CD4-positive, alpha-beta T cell treated with Interleukin-4 for 1 hour (primary cell): ENCODE measurements around the gene CEMIP2.
"Not testable (repeated sequence)": the region's sequence is repeated elsewhere in the genome, so short reads cannot be mapped to it uniquely, and the experiment has no call there.

Source experiments
- DNase-seq, 2 donors: peaks; one replicate each; pipeline ENCODE4 v3.0.0-alpha.2; 2020 to 2022

CEMIP2 gene

GRCh38 chr9:71675105-71675856, 93.0 kb downstream of the CEMIP2 start:
- DNase-seq: no peak

- DNase-seq: no peak
These were observed 95.7 kb downstream of the CEMIP2 start for GRCh38 chr9:71672573-71672972.

DNA sequence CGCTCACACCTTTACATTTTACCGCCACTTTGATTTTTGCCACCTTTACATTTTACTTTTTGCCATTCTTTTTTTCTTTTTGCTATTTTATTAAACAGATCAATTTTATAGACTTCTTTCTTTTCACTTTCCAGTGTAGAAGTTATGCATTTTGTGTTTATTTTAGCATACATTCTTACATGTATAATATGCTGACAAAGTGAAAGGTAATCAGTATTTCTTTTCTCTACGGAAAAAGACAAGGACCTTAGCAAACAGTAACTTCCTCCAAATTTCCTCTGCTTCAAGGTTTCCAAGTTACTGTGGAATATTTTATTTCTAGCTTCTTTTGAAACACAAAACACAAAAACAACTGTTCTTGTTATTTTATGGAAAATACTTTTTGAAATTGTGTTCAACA, 97.0 kb downstream of the CEMIP2 start:
- no peak for DNase-seq

DNA sequence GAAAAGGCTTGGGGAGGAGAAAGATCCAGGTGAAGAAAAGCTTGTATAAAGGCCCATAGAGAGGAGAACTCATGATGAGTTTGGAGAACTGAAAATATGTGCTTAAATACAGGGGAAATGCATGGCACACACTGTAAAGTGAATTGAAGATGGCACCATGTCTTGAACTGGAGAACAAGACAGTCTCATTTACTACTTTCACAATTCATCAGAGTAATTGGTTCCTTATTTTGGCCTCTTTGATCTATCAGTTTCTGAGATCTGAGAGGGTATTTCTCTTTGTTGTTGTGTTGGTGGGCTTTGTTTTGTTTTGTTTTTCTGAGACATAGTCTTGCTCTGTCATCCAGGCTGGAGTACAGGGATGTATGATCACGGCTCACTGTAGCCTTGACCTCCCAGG, 98.2 kb downstream of the CEMIP2 start:
- no peak for DNase-seq

GRCh38 chr9:71669284-71669995, 98.9 kb downstream of the CEMIP2 start:
- no peak for DNase-seq

- DNase-seq: no peak
These were observed 99.6 kb downstream of the CEMIP2 start for GRCh38 chr9:71668717-71669116.

DNA sequence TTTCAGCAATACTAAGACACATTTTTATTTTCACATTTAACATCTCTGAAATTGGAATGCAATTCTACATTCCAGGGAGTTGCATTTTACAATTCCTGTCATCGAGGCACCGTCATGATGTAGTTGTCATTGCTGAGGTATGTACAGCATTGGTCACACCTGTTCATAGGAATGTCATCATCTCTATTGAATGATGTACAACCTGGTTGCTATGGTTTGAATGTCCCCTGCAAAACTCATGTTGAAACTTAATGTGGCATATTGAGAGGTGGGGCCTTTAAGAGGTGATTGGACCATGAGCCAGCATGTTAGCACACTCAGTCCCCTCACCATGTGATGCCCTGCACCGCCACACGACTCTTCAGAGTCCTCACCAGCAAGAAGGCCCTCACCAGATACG, 103.1 kb downstream of the CEMIP2 start:
- no peak for DNase-seq

DNA sequence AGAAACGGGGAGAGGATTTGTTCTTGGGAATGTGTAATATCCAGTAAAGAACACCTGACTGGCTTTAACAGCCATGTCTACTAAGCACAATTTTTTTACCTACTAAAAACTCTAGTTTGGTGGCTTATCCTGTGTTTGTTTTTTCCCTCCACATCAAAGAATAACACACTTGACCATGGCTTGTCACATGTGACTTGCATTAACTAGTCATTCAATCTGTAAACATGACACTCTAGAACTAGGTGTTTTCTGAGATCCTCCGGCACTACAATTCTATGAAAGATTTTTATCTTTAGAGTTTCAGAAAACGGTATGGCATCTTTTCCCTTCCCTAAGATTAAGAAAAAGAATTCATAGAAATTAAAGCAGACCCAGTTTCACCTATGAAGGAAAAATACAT, 103.7 kb downstream of the CEMIP2 start:
- DNase-seq: no peak

GRCh38 chr9:71663931-71664459, 104.3 kb downstream of the CEMIP2 start:
- DNase-seq: no peak

GRCh38 chr9:71663216-71663615, 105.1 kb downstream of the CEMIP2 start:
- DNase-seq: no peak

GRCh38 chr9:71662082-71662481, 106.2 kb downstream of the CEMIP2 start:
- DNase-seq: no peak

- not testable (repeated sequence) for DNase-seq
These were observed 111.0 kb downstream of the CEMIP2 start for GRCh38 chr9:71657276-71657675.

DNA sequence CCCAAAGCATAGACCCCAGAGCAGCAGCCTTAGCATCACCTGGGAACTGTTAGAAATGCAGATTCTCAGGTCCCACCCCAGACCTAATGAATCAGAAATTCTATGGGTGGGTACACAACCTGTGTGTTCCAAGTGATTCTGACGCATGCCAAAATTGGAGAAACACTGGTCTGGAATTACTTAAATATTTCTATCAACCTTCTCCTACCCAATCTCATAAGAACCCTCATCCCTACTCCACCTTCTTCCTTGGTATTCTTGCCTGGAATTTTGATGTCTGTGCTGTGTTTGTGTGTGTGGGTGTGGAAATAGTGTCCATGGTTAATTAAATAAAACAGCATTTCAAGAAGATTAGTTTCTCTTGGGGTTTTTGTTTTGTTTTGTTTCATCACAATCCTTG, 111.8 kb downstream of the CEMIP2 start:
- no peak for DNase-seq

- DNase-seq: no peak
These were observed 112.5 kb downstream of the CEMIP2 start for GRCh38 chr9:71655778-71656177.

GRCh38 chr9:71655141-71655540, 113.2 kb downstream of the CEMIP2 start:
- DNase-seq: no peak

- DNase-seq: no peak
These were observed 115.8 kb downstream of the CEMIP2 start for GRCh38 chr9:71652480-71652879.

DNA sequence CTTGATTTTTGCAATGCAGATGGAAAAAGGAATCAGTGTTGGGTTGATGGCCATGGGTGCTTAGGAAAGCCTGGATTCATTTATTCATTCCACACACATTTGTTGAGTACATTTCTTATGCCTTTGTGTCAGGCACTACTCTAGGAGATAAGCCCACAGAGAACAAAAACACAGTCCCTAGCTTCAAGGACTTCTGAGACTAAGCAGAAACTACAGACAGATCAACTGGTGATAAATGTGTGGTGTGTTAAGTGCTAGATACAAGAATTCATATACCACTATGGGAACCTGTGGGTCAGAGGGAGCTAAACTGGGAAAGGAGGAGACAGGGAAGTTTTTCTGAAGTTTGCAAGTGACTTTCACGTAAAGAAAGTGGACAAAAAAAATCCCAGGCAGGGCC, 119.9 kb downstream of the CEMIP2 start:
- DNase-seq: no peak

DNA sequence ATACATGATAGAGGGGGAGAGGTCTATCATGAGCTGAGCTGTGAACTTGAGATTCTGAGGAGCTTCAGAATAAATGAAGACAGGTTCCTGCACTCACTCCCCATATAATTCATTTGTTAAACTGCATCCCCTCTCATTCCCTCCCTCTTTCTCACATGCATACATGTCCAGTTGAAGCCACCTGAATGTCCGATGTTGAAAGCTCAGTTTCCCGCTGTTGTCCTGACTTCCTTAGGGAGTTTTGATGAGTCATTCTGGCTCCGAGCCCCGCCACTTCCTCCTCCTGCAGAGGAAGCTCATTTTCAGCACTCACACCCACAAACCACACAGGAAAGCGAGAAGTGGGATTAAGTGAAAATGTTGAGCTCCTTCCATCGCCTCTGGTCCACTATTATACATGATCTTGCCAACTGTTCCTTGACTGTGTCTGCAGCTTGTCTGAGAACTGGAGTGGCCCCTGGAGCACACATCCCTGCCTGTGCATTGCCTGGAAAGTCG, 121.2 kb downstream of the CEMIP2 start:
- DNase-seq: peak; percentile 31 to 51

DNA sequence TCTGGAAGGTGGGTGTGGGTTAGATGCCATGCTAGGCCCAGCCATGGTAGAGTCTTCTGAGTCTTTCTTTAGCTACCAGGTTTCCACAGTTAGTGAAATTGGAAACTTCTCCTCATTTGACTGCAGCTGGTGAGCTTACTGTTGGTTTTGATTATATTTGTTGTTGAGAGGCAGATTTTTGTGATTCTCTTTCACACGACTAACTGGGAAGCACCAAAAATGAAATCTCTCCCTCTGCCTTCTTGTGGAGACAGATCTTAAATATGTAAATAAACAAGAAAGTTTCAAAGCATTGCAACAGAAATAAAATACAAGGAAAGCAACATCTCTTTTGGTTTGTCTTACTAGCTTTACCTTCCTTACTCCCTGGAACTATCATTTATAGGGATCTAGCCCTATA, 122.2 kb downstream of the CEMIP2 start:
- no peak for DNase-seq

DNA sequence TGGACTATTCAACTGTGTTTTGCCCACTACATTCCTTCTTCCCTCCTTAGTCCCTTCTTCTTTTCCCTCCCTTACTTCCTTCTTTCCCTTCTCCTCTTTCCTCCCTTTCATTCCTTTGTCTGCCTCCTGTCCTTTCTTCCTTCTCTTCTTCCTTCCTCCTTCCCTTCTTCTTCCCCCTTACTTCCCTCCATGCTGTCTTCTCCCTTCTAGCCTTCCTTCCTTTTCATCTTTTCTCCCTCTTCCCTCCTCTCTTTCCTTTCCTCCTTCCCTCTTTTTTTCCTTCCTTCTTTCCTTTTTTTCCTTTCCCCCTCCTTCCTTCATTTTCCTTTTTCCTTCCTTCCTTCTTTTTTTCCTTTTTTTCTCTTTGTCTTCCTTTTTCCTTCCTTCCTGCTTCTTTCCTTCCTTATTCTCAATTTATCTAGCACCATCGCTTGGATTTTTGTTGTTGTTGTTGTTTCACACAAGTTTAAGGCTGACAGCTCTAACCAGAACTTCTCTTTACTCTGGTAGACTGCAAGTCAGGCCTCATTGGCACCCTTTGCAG, 123.4 kb downstream of the CEMIP2 start:
- DNase-seq: no peak

GRCh38 chr9:71643330-71643729, 125.0 kb downstream of the CEMIP2 start:
- no peak for DNase-seq

- DNase-seq: no peak
These were observed 126.3 kb downstream of the CEMIP2 start for GRCh38 chr9:71642056-71642455.

GRCh38 chr9:71638627-71639026, 129.7 kb downstream of the CEMIP2 start:
- DNase-seq: peak; percentile 52 to 59

- no peak for DNase-seq
These were observed 130.4 kb downstream of the CEMIP2 start for GRCh38 chr9:71637926-71638325.
